NB4 (cell line): Measurements from ENCODE around the gene NEBL.

Source experiments
- CTCF ChIP-seq: IDR thresholded peaks from one replicate; pipeline ENCODE4 v1.5.1; 2012; ENCODE audit warnings: low read depth, low read length
- MYC ChIP-seq: IDR thresholded peaks from 2 replicates; pipeline ENCODE4 v1.6.1; 2011; ENCODE audit warnings: low read depth, low read length
- POLR2A ChIP-seq: IDR thresholded peaks from 2 replicates; pipeline ENCODE4 v1.6.1; 2011; ENCODE audit warnings: mild to moderate bottlenecking; ENCODE audit not compliant: insufficient read length; ENCODE audit errors: extremely low read depth

GRCh38 chr10:20742737-20743541, 154.2 kb downstream of the NEBL start:
- TF ChIP-seq CTCF (no peak), POLR2A (no peak), MYC (no peak)
